K562 (cell line): Measurements from ENCODE around the gene BCAS2. TPM values are rescaled to one million over a fixed set of nuclear protein-coding genes. Genes with fewer than 3 reads are reported as not detected.

Experiments used
- CBFA2T2 ChIP-seq: fragments of 450-650 bp; conservative IDR thresholded peaks from 2 replicates; pipeline ENCODE4 v1.6.1; 2017; ENCODE audit warnings: mild to moderate bottlenecking
- FOSL1 ChIP-seq: fragments of 200-800 bp; sonication (Bioruptor generic); conservative IDR thresholded peaks from 2 replicates; pipeline ENCODE4 v1.6.1; 2016; ENCODE audit warnings: missing genetic modification characterization, missing compliant biosample characterization
- FOXM1 ChIP-seq, 2 experiments: fragments of 450-650 bp in 1 of 2; sonication (generic) in 1 of 2; formaldehyde crosslinking in 1 of 2; IDR thresholded peaks; 2 replicates each; pipeline versions ENCODE4 v1.6.1 to v1.9.0; 2017 to 2022; ENCODE audit warnings: low read depth in 2 of 2, mild to moderate bottlenecking in 2 of 2, missing genetic modification reagents in 1 of 2, moderate library complexity in 1 of 2
- NR1H2 ChIP-seq: sonication (generic); formaldehyde crosslinking; IDR thresholded peaks from 2 replicates; pipeline ENCODE4 v1.4.0; 2020; ENCODE audit warnings: mild to moderate bottlenecking, missing genetic modification reagents
- ZBTB1 ChIP-seq: sonication (generic); formaldehyde crosslinking; IDR thresholded peaks from 2 replicates; pipeline ENCODE4 v1.8.1; 2023; ENCODE audit warnings: missing genetic modification reagents, low read depth, mild to moderate bottlenecking, borderline replicate concordance
- ZBTB40 ChIP-seq, 2 experiments: fragments of 450-650 bp in 1 of 2; sonication (generic) in 1 of 2; formaldehyde crosslinking in 1 of 2; IDR thresholded peaks; 2 replicates each; pipeline versions ENCODE4 v1.7.1 to v1.9.0; 2016 to 2022; ENCODE audit warnings: inconsistent platforms in 1 of 2, mild to moderate bottlenecking in 1 of 2, missing genetic modification reagents in 1 of 2
- ZBTB43 ChIP-seq: sonication (generic); formaldehyde crosslinking; IDR thresholded peaks from 2 replicates; pipeline ENCODE4 v1.8.0; 2023; ENCODE audit warnings: mild to moderate bottlenecking, missing genetic modification reagents
- ZNF282 ChIP-seq: sonication (generic); formaldehyde crosslinking; IDR thresholded peaks from 2 replicates; pipeline ENCODE4 v1.8.1; 2023; ENCODE audit warnings: missing genetic modification reagents
- ZNF764 ChIP-seq: fragments of 250-450 bp; sonication (Bioruptor Pico); IDR thresholded peaks from 2 replicates; pipeline ENCODE4 v1.4.0; 2020; ENCODE audit warnings: low read depth, mild to moderate bottlenecking, moderate library complexity
- polyA plus RNA-seq, 8 experiments: library from polyadenylated mRNA; depleted of rRNA in 4 of 8; stranded (reverse) in 5 of 8; unstranded in 3 of 8; fragments of >200 nt; fragmentation: Nextera tagmentation in 2 of 8; fragmentation: Illumina TruSeq in 1 of 8; extraction: Ambion mirVana in 2 of 8; extraction: Trizol in 1 of 8; gene quantifications; 2 replicates each; pipeline versions ENCODE4 v1.2.1 to v1.2.3, GENCODE V29; 2011 to 2014; ENCODE audit warnings: inconsistent platforms in 1 of 8, missing spikeins in 1 of 8
- total RNA-seq, 7 experiments: library from RNA; depleted of rRNA in 6 of 7; stranded (reverse); fragments of >200 nt in 6 of 7; fragmentation: Illumina TruSeq in 2 of 7; extraction: Trizol in 2 of 7; gene quantifications; 2 replicates each; pipeline versions ENCODE4 v1.2.1 to v1.2.3, GENCODE V29; 2011 to 2021; ENCODE audit warnings: low replicate concordance in 1 of 7
- TF ChIP-seq, protein P1 (sequence below): sonication (generic); formaldehyde crosslinking; IDR thresholded peaks from 2 replicates; pipeline ENCODE4 v1.8.0; 2022; ENCODE audit warnings: mild to moderate bottlenecking, missing genetic modification reagents

The BCAS2 gene
- total and polyA plus RNA-seq, 9 of the 15 experiments (the other 6 are each of a cell fraction or from before 2014, with no cell fraction given): 59.3 to 183 (median 81.1) TPM

DNA sequence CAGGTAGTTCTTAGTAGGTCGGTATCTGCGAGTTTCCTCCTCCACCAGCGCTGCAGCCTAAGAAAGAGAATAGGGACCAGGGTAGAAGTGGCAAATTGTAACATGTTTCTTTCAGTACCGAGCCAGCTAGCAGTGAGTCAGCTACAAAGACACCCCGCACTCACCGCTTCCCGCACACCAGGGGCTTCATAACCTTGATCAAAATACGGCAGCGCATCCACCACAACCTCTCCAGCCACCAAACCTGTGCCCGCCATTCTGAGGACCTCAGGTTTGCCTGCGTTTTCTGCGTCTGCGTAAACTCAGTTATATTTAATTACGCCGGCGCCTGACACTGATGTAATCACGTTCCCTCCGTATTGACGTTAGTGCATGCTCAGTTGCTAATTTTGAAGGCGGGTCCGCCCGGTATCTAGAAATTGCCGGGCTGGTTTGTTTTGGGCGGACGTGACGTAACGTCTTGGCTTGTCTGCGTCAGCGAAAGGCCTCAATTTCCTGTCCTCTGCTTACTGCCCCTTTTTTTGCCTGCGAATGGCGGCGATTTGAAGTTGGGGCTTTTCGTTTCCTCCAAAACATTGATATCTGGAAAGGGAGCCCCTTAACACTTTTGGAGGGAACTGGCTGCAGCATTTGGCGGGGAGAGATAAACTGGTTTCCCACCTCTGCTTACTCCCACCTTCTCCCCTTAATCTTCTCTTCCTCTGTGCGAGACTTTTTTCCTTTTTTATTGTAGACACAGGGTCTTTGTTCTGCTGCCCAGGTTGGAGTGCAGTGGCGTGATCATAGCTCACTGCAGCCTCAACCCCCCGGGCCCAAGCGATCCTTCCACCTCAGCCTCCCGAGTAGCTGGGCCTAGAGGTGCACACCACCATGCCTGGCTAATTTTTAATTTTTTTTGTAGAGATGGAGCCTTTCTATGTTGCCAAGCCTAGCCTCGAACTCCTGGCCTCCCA lies at the start of gene BCAS2 (continued):
- peak; percentile 57 for TF ChIP-seq FOXM1 (IDR thresholded peaks at IDR 0.05; ENCODE audit: low read depth)
- TF ChIP-seq FOXM1 (CRISPR knock-in tag; IDR thresholded peaks at IDR 0.05; ENCODE audit: low read depth): no peak
- TF ChIP-seq ZNF764 (CRISPR knock-in tag): no peak
- no peak for TF ChIP-seq CBFA2T2
- TF ChIP-seq, protein P1, sequence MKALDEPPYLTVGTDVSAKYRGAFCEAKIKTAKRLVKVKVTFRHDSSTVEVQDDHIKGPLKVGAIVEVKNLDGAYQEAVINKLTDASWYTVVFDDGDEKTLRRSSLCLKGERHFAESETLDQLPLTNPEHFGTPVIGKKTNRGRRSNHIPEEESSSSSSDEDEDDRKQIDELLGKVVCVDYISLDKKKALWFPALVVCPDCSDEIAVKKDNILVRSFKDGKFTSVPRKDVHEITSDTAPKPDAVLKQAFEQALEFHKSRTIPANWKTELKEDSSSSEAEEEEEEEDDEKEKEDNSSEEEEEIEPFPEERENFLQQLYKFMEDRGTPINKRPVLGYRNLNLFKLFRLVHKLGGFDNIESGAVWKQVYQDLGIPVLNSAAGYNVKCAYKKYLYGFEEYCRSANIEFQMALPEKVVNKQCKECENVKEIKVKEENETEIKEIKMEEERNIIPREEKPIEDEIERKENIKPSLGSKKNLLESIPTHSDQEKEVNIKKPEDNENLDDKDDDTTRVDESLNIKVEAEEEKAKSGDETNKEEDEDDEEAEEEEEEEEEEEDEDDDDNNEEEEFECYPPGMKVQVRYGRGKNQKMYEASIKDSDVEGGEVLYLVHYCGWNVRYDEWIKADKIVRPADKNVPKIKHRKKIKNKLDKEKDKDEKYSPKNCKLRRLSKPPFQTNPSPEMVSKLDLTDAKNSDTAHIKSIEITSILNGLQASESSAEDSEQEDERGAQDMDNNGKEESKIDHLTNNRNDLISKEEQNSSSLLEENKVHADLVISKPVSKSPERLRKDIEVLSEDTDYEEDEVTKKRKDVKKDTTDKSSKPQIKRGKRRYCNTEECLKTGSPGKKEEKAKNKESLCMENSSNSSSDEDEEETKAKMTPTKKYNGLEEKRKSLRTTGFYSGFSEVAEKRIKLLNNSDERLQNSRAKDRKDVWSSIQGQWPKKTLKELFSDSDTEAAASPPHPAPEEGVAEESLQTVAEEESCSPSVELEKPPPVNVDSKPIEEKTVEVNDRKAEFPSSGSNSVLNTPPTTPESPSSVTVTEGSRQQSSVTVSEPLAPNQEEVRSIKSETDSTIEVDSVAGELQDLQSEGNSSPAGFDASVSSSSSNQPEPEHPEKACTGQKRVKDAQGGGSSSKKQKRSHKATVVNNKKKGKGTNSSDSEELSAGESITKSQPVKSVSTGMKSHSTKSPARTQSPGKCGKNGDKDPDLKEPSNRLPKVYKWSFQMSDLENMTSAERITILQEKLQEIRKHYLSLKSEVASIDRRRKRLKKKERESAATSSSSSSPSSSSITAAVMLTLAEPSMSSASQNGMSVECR: peak; percentile 61; the same call in 1 of the 2 replicates
- TF ChIP-seq ZBTB43 (CRISPR knock-in tag): no peak
- no peak for TF ChIP-seq NR1H2 (CRISPR knock-in tag)
- TF ChIP-seq ZNF282: no peak
- TF ChIP-seq ZBTB40 (IDR thresholded peaks at IDR 0.05): peak; percentile 97
- TF ChIP-seq ZBTB40 (CRISPR knock-in tag; IDR thresholded peaks at IDR 0.05): no peak
- TF ChIP-seq ZBTB1 (CRISPR knock-in tag): 0 out of 2 replicates have a peak, but pooled peaks have one; percentile 40
- TF ChIP-seq FOSL1 (tag): peak; percentile 64; the same call in 1 of the 2 replicates
